Heart right ventricle (tissue), 16 donors: Measurements from ENCODE around the gene SLN. TPM values are rescaled to one million over a fixed set of nuclear protein-coding genes. Genes with fewer than 3 reads are reported as not detected.

Experiments
- ATAC-seq, 8 donors: fragments of 200-7000 bp; cut with Tn5 transposase; one replicate each; pipeline ENCODE4 v1.9.1; 2020; ENCODE audit warnings: mild to moderate bottlenecking in 8 of 8, moderate library complexity in 8 of 8, moderate number of reproducible peaks in 1 of 8
- DNase-seq, 2 donors: peaks; one replicate each; pipeline ENCODE4 v3.0.0-alpha.2; 2020
- H3K27ac ChIP-seq, 10 donors: fragments of 200-600 bp; sonication (generic) in 2 of 10; one replicate each; pipeline versions ENCODE4 v1.5.0 to v1.8.0; 2020 to 2022; ENCODE audit warnings: mild to moderate bottlenecking in 3 of 10
- H3K27me3 ChIP-seq, 7 donors: fragments of 200-600 bp; one replicate each; pipeline ENCODE4 v1.8.0; 2021 to 2022; ENCODE audit warnings: mild to moderate bottlenecking in 2 of 7
- H3K36me3 ChIP-seq, 9 donors: fragments of 200-600 bp; sonication (generic) in 1 of 9; one replicate each; pipeline versions ENCODE4 v1.5.0 to v1.8.0; 2020 to 2022; ENCODE audit warnings: mild to moderate bottlenecking in 2 of 9
- H3K4me1 ChIP-seq, 9 donors: fragments of 200-600 bp; sonication (generic) in 1 of 9; one replicate each; pipeline versions ENCODE4 v1.5.0 to v1.8.0; 2020 to 2022; ENCODE audit warnings: mild to moderate bottlenecking in 4 of 9
- H3K4me3 ChIP-seq, 10 donors: fragments of 200-600 bp; sonication (generic) in 2 of 10; one replicate each; pipeline versions ENCODE4 v1.5.0 to v1.8.0; 2020 to 2022; ENCODE audit warnings: mild to moderate bottlenecking in 7 of 10, moderate library complexity in 2 of 10
- H3K9me3 ChIP-seq, 11 donors: fragments of 200-600 bp in 10 of 11; sonication (generic) in 2 of 11; one replicate each; pipeline versions ENCODE4 v1.5.0 to v1.8.0; 2013 to 2022; ENCODE audit warnings: mild to moderate bottlenecking in 2 of 11, control low read depth in 1 of 11, moderate library complexity in 1 of 11
- CTCF ChIP-seq, 9 donors: fragments of 200-600 bp; sonication (generic) in 2 of 9; IDR thresholded peaks; one replicate each; pipeline versions ENCODE4 v1.5.0 to v1.8.0; 2021 to 2022; ENCODE audit warnings: antibody characterized with exemption in 9 of 9, mild to moderate bottlenecking in 5 of 9, moderate library complexity in 1 of 9
- WGBS, 2 donors: extraction: QIAGEN DNeasy Blood & Tissue Kit; methylation state at CpG; one replicate each; pipeline ENCODE4 v1.1.7; 2013; ENCODE audit warnings: inconsistent platforms in 1 of 2; 5-methylcytosine and 5-hydroxymethylcytosine counted together
- intact Hi-C, 10 donors: fragments of 100-400 bp; cut with DNase I; formaldehyde crosslinking; loops; one replicate each; pipeline versions ENCODE4 v1.11.1 to v1.14.2; 2022
- polyA plus RNA-seq, 2 donors: library from polyadenylated mRNA; stranded (reverse); fragments of 200-250 nt; gene quantifications; one replicate each; pipeline ENCODE4 v1.2.3, GENCODE V29; 2013
- total RNA-seq, 10 donors: library from RNA; stranded (reverse); fragmentation: NEBNext Ultra II Directional in 3 of 10; extraction: Animal tissue kit (Norgen Biotek cat#: 25700) in 3 of 10; gene quantifications; one replicate each; pipeline versions ENCODE4 v1.2.1 to v1.2.4, GENCODE V29; 2021 to 2023
- donor health status: Arrhythmogenic right ventricular cardiomyopathy.
- donor health status: ischemic (EF 13 %, LVEDD 7.1; RV severe dilation, severe dysfunction).
- donor health status: healthy with polysubstance abuse.
- donor health status: DM: no; HTN: yes; CAD: no.
- donor health status: DM: no; HTN: no; CAD: no.
- donor health status: ischemic (EF 25% LVEDD 6.9; RV normal size, moderate dysfunction).
- donor health status: ischemic (EF 25% LVEDD 5.7; RV mildly dilated, moderate dysfunction).
- donor health status: healthy.
- donor health status: DM: yes; HTN: yes; CAD: no.
- donor health status: Ischemic cardiomyopathy.
- donor health status: ischemic (EF 35%, LVEDD 5.7; RV mildly dilated, moderate dysfunction).
- donor health status: nonischemic (EF 11% LVEDD 7.7; RV severe dilation, severe dysfunction).
- donor health status: DM: yes; HTN: yes; CAD: no.
- donor health status: PGD.
- donor health status: ischemic (EF 29% LVEDD 5.4; RV normal size, mild dysfunction).
- donor health status: nonischemic (EF 23%, LVEDD 6.1; RV moderate dilation, normal function).

The SLN gene
- total and polyA plus RNA-seq, 12 donors, result 0.93 to 44.4 (median 9.2) TPM

GRCh38 chr11:107675902-107676301, 36.0 kb downstream of the SLN start:
- ATAC-seq (no peak), DNase-seq (no peak)
- H3K4me3 ChIP-seq, result no peak overlapping the region
- TF ChIP-seq CTCF (IDR thresholded peaks at IDR 0.05), result no peak
- intact Hi-C loops, result no loop called here
- H3K27ac ChIP-seq, result no peak overlapping the region
- H3K36me3 ChIP-seq, result no peaks in the 10 kb centered on the region
- no peaks in the 10 kb centered on the region for H3K4me1 ChIP-seq
- WGBS, 2 donors, result 51 to 83% methylated on average over 2 of the region's 2 CpGs
- H3K27me3 ChIP-seq, result peaks cover 0 to 13% (median 2%) of the 10 kb centered on the region in 7 donors
- no peaks in the 10 kb centered on the region for H3K9me3 ChIP-seq

GRCh38 chr11:107669893-107670601, 41.8 kb downstream of the SLN start:
- no peak for TF ChIP-seq CTCF (IDR thresholded peaks at IDR 0.05)
- Histone ChIP-seq H3K4me1 (no peaks in the 10 kb centered on the region), H3K27ac (no peak overlapping the region), H3K9me3 (no peaks in the 10 kb centered on the region), H3K4me3 (no peak overlapping the region), H3K27me3 (peaks cover 0 to 9% (median 0%) of the 10 kb centered on the region in 7 donors), H3K36me3 (no peaks in the 10 kb centered on the region)
- no peak for ATAC-seq
- DNase-seq, result no peak
- intact Hi-C loops, result no loop called here
- WGBS, 2 donors, result 65 to 66% methylated on average over 4 of the region's 4 CpGs

GRCh38 chr11:107669191-107669740, 42.6 kb downstream of the SLN start:
- DNase-seq, result no peak
- 89 to 90% methylated on average over 11 of the region's 11 CpGs for WGBS, 2 donors
- H3K36me3 ChIP-seq, result no peaks in the 10 kb centered on the region
- H3K4me1 ChIP-seq, result no peaks in the 10 kb centered on the region
- no peak overlapping the region for H3K4me3 ChIP-seq
- no peaks in the 10 kb centered on the region for H3K9me3 ChIP-seq
- intact Hi-C loops, result no loop called here
- H3K27ac ChIP-seq, result no peak overlapping the region
- no peak for TF ChIP-seq CTCF (IDR thresholded peaks at IDR 0.05)
- no peak for ATAC-seq
- peaks cover 0 to 9% (median 0%) of the 10 kb centered on the region in 7 donors for H3K27me3 ChIP-seq

GRCh38 chr11:107666911-107667613, 44.8 kb downstream of the SLN start:
- intact Hi-C loops, result no loop called here
- Histone ChIP-seq H3K9me3 (no peaks in the 10 kb centered on the region), H3K4me1 (no peaks in the 10 kb centered on the region), H3K27me3 (peaks cover 0 to 8% (median 0%) of the 10 kb centered on the region in 7 donors), H3K36me3 (no peaks in the 10 kb centered on the region), H3K27ac (no peak overlapping the region), H3K4me3 (no peak overlapping the region)
- no peak for TF ChIP-seq CTCF (IDR thresholded peaks at IDR 0.05)
- ATAC-seq (no peak), DNase-seq (no peak)
- 55 to 62% methylated on average over 8 of the region's 8 CpGs for WGBS, 2 donors
